GM18505 (cell line): ENCODE measurements around the gene MEF2D.

Experiments used
- ATAC-seq: cut with Tn5 transposase; IDR thresholded peaks from one replicate; pipeline ENCODE4 v1.9.1; 2021; ENCODE audit not compliant: unreplicated experiment
- POLR2A ChIP-seq: IDR thresholded peaks from 4 replicates; pipeline ENCODE4 v1.6.1; 2011; ENCODE audit warnings: borderline replicate concordance; ENCODE audit not compliant: insufficient read depth, insufficient read length; ENCODE audit errors: extremely low read depth

MEF2D gene

DNA sequence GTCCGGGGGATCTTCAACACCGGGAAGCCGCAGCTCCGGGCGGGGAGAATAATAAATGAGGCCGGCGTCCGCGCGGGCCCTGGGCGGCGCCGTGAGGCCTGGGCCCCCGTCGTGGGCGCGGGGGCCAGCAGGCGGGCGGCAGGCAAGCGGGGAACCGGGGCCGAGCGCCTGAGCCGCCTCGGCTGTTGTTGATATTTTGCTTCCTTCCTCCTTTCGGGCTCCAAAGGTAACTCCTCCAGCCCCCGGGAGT, at the start of gene MEF2D:
Gene MEF2D (minus strand): TSS at position 233 of the 250 bp plus-strand sequence. CDS start 17,483 bp downstream, outside the sequence.
- ATAC-seq: no peak
- TF ChIP-seq POLR2A: peak; percentile 69

DNA sequence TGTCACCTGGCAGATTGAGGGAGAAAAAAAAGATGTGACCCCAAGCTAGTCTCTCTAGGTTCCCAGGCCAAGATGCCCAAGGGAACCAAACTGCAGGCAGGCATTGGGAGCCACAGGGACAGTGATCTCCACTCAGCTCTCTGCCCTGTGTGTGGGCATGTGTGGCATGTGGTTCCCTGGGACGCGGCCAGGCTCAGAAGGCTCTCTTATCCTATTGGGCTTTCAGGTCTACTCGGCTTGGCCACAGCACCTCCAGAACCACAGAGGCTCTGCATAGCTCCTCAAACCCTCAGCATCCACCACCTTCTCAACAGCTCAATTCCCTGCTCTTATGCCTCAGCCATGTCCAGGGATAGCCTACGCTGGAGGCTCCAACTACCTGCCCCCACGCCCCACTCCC, 49.8 kb upstream of the MEF2D start:
- TF ChIP-seq POLR2A: no peak

DNA sequence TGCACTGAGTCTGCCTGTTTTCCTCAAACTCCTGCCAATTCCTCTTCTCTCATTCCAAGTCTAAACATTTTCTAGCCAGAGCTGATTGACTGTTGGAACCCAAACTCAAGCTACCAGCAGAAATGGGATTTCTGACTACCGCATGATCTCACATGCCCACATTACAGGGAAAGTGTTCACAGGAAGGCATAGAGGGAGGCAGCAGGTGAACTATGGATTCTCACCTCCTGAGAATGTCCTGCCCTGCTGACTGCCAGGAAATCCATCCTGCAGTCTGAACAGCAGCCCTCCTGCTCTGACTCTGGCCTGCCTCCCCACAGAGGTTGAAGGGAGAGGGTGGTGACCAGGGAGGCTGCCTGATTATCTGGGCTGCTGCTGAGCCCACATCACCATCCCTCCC, 49.3 kb upstream of the MEF2D start:
- no peak for TF ChIP-seq POLR2A
- no peak for ATAC-seq

More for the DNA sequence above, 49.8 kb upstream of the MEF2D start:
- ATAC-seq: no peak

DNA sequence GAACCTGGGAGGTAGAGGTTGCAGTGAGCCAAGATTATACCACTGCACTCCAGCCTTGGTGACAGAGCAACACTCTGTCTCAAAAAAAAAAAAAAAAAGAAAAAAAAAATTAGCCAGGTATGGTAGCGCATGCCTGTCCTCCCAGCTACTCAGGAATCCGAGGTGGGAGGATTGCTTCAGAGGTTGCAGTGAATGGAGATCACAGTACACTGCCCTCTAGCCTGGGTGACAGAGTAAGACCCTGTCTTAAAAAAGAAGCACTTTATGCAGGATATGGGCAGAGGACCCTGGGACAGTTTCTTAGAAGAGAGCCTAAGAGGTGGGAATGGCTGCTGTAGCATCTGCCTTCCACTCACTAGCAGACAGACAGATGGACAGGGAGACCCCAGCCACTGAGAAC, 48.8 kb upstream of the MEF2D start:
- no peak for ATAC-seq
- no peak for TF ChIP-seq POLR2A

DNA sequence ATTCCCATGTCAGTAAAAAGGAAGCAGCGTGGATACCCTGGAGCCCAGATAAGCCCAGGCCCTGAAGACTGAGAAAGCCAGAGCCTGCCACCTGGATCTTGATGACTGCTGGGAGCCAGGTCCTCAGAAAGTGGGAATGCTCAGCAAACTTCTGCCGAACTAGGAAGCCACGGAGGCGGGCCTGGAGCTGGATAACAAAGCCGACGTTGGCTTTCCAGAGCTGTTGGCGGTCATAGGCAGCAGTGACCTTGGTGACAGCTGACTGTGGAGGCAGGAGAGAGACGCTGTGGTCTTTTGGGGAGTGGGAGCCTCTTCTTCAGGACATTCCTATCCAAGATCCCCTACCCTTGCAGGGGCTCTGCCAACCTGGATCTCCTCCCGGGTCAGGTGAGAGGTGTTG, 47.4 kb upstream of the MEF2D start:
- no peak for TF ChIP-seq POLR2A
- ATAC-seq: no peak

DNA sequence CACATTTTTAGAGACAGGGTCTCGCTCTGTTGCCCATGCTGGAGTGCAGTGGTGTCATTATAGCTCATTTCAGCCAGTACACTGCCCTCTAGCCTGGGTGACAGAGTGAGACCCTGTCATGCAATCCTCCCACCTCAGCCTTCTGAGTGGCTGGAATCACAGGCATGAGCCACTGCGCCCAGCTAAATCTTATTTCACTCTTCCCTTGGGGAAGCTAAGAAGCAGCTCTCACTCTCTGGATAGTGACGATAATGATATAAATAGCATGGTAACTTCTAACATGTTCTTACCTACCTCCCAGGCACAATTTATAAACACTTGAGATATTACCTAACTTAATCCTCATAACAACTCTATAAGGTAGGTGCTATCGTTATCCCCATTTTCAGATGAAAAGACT, 46.9 kb upstream of the MEF2D start:
- TF ChIP-seq POLR2A: no peak
- no peak for ATAC-seq

DNA sequence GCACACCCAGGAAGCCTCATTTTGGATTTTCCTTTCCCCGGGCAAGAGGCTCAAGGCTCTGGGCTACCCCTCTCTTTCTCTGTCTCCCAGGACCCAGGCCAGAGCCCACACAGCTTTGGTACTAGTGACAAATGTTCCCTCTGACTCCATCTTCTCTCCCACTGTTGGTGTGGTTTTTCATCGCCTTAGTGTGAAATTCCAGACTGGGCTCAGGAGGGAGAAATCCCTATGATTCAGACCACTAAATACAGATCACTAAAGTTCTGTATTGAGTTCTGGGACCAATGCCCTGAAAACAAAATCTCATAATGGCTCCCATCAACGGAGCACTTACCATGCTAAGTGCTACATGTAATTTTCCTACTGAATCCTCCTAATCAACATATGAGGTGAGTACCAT, 45.7 kb upstream of the MEF2D start:
- no peak for TF ChIP-seq POLR2A
- no peak for ATAC-seq

DNA sequence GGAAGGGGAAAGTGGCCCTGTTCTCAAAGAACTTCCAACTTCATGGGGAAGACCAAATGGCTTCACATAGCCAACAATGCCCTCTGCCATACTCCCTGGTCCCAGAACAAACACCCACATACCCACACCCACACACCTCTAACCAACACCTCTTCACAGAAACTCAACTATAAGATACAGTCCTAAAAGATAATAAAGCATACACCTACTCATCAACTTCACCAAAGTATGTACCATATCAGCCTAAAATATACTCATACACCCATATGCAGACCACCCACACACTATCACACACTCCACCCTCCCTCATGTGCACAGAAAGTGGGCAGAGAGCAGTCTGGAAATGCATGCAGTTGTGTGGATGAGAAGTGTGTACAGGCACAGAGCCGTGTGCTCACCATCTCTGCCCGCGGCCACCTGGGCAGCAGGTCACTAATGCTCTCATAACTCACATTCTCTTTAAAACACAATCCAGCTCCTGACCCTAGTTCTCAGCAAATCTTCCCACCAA, 44.1 kb upstream of the MEF2D start:
- ATAC-seq: no peak
- TF ChIP-seq POLR2A: no peak

DNA sequence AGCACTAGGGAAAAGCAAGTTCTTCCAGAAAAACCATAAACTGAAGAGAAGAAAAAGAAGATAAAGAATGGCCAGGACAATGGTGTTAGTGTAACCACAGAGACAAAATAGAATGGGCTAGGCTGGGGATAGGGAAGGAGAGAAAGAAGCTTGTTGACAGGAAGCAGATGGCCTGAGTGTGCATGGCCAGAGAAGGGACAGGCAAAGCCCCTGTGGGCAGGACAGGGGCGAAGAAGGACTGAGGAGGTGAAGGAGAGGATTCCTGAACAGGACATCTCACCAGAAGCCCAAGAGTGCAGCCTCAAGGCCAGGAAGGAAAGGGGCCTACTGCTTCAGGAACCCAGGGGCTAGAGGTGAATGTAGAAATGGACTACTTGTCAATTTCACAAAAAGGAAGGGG, 42.5 kb upstream of the MEF2D start:
- no peak for ATAC-seq
- TF ChIP-seq POLR2A: no peak

DNA sequence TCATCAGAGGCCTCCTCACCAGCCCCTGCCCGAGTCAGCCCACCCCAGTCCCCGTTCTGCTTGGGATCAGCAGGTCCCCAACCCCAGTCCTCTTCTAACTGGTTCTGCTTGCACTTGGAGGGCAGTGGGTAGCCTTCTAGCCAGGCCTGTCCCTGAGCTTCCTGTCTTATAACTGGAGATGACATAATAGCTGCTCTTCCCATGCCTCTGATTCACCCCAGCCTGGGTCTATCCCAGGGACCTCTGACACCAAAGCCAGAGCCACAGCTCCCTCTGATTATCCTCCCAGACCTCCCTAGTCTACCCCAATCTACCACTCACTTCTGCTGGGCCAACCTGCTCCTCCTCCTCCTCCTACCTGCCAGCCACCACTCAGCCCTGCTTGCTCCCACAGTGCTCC, 40.4 kb upstream of the MEF2D start:
- ATAC-seq: no peak
- no peak for TF ChIP-seq POLR2A

DNA sequence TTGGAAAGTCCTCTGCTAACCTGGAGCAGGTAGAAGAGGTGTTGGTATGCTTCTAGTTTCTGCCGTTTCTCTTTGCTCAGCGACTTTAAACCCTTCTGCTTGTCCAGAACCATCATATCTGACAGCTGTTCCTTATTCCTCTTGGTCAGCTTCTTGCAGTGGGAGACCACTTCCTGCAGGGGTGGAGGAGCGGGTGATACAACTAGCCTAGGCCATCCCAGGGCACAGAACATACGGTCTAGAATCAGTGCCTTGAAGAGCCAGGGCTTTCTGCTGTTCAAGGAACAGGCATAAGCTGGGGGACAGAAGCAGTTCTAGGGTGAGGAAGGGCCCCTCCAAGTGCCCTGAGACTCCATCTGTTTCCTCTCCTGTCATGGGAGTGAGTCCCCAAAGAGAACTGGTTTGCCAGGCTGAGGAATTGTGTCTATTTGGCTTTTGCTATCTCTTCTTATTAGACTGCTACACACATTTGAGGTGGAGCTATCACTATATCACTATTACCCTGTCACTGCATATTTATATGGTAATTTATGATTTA, 39.3 kb upstream of the MEF2D start:
- TF ChIP-seq POLR2A: no peak

DNA sequence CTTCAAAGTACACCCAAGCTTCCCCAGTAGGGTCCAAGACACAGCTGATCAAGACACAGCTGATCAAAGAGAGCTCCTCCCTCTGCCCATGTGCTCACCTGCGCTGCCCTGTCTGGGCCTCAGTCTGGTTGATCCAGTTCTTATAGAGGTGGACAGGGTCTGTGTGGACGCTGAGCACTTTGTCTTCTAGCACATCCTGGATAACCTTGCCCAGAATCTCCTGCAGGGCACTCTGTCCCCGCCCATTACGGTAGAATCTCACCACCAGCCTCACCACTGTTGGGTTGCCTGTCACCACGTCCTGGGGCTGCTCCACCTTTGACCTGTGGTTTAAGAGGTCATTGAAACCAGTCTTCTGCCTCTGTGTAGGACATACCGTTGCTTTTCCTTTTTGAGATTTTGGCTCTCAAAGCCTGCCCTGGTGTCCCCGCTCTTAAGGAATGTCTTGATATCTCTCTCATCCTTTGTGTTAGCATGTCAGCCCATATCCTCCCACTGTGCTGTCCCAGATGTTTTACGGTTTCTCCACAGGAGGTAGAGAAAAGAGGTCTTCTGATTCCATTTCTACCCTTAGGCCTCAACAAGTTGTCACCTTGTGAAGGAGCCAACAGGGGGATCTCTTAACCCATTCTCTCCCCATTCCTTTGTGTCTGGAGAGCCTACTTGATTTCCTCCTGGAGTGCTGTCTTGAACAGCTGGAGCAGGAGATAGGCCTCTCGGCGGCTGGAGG, 38.3 kb upstream of the MEF2D start:
- ATAC-seq: no peak
- no peak for TF ChIP-seq POLR2A

More for the DNA sequence above, 39.3 kb upstream of the MEF2D start:
- no peak for ATAC-seq

DNA sequence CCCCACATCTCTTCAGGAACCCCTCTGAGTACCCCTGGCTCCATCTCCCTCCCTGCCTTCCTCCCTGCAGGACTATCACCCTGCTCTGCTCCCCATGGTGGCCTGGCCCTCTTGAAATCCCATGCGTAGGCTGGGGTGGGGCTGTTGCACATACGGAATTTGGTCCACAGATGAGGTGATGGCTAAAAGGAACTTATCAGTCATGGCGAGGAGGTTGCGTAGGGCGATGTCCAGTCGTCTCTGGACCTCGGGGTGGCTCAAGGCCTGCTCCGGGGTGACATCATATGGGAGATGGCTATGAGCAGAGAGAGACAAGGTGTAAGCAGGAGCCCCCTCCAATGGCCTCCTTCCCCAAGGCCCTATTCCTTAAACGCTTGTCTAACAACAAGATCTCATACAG, 36.5 kb upstream of the MEF2D start:
- ATAC-seq: no peak
- no peak for TF ChIP-seq POLR2A

DNA sequence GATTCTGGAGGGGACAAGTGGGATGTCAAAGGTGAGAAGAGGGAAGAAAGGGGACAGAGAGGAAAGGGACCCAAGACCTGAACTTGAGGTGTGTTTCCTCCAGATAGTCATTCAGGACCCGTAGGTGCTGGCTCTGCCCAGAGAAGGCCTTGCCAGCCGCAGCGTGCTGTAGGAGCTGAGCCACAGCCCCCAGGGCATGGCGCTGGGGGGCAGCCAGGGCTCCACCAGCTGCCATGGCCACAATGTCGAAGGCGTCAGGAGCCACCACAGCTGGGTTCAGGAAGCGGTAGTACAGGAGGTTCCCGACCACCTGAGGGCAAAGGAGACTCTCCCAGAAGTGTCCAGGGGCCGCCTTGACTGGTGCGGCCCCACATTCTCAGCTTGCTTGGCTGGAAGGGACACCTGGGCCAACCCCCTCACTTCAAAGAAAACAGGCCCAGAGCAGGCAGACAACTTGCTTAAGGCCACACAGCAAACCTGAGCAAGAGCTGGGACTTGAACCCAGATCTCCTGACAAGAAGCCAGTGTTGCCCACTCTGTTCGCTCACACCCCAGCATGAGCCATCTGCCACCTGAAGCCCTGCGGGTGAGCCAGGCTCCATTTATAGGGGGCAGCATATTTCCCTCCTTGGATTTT, 34.0 kb upstream of the MEF2D start:
- no peak for ATAC-seq
- TF ChIP-seq POLR2A: no peak
